ENCODE measurements around the gene ASPM. TPM values are rescaled to one million over a fixed set of nuclear protein-coding genes. Genes with fewer than 3 reads are reported as not detected.

The ASPM gene
- total RNA-seq, 1 experiment from 2014 or later = 41.9 TPM

GRCh38 chr1:197049100-197049499 is 97.4 kb downstream of the ASPM start:
- no peak overlapping the region for H3K4me3 Mint-ChIP-seq (ENCODE audit: unreplicated experiment)
- BruUV-seq (replicated peaks) = no TSS peak
- peaks cover 4% of the 10 kb centered on the region for H3K27me3 Mint-ChIP-seq (ENCODE audit: insufficient read depth, unreplicated experiment)
- H3K36me3 Mint-ChIP-seq (ENCODE audit: insufficient read depth, unreplicated experiment) = no peaks in the 10 kb centered on the region
- Histone ChIP-seq H3K27me3 (replicated peaks; ENCODE audit: control insufficient read depth, insufficient read depth, low read length) (no peaks in the 10 kb centered on the region), H3K4me1 (no peaks in the 10 kb centered on the region), H3K9me3 (no peaks in the 10 kb centered on the region), H3K4me3 (ENCODE audit: low read depth, low read length) (no peak overlapping the region), H3K36me3 (ENCODE audit: control insufficient read depth, insufficient read depth, low read length) (no peaks in the 10 kb centered on the region)
- intact Hi-C loops (cut with micrococcal nuclease; ENCODE audit: unreplicated experiment) = no loop called here
- H3K9me3 Mint-ChIP-seq (ENCODE audit: unreplicated experiment) = no peaks in the 10 kb centered on the region
- TF ChIP-seq CTCF (IDR thresholded peaks at IDR 0.05; ENCODE audit: insufficient read depth in 1 of 2, low read depth in 1 of 2, low read length in 1 of 2, severe bottlenecking in 1 of 2, unreplicated experiment in 1 of 2) = no peak
- POLR2A ChIA-PET = no interaction called here
- no peak overlapping the region for H3K27ac Mint-ChIP-seq (ENCODE audit: unreplicated experiment)
- no peak for DNase-seq
- CTCF ChIA-PET = no interaction called here
- H3K4me1 Mint-ChIP-seq (ENCODE audit: low read depth, unreplicated experiment) = no peaks in the 10 kb centered on the region

- H3K4me3 Mint-ChIP-seq (ENCODE audit: unreplicated experiment) = no peak overlapping the region
- no peak for TF ChIP-seq CTCF (IDR thresholded peaks at IDR 0.05; ENCODE audit: insufficient read depth in 1 of 2, low read depth in 1 of 2, low read length in 1 of 2, severe bottlenecking in 1 of 2, unreplicated experiment in 1 of 2)
- no TSS peak for BruUV-seq (replicated peaks)
- H3K4me1 ChIP-seq = no peaks in the 10 kb centered on the region
- POLR2A ChIA-PET = no interaction called here
- H3K27ac Mint-ChIP-seq (ENCODE audit: unreplicated experiment) = no peak overlapping the region
- no peak overlapping the region for H3K4me3 ChIP-seq (ENCODE audit: low read depth, low read length)
- intact Hi-C loops (cut with micrococcal nuclease; ENCODE audit: unreplicated experiment) = no loop called here
- no peaks in the 10 kb centered on the region for H3K36me3 ChIP-seq (ENCODE audit: control insufficient read depth, insufficient read depth, low read length)
- no peaks in the 10 kb centered on the region for H3K4me1 Mint-ChIP-seq (ENCODE audit: low read depth, unreplicated experiment)
- no peaks in the 10 kb centered on the region for H3K9me3 Mint-ChIP-seq (ENCODE audit: unreplicated experiment)
- CTCF ChIA-PET = no interaction called here
- H3K27me3 Mint-ChIP-seq (ENCODE audit: insufficient read depth, unreplicated experiment) = peaks cover 4% of the 10 kb centered on the region
- no peaks in the 10 kb centered on the region for H3K27me3 ChIP-seq (replicated peaks; ENCODE audit: control insufficient read depth, insufficient read depth, low read length)
- H3K36me3 Mint-ChIP-seq (ENCODE audit: insufficient read depth, unreplicated experiment) = no peaks in the 10 kb centered on the region
- H3K9me3 ChIP-seq = no peaks in the 10 kb centered on the region
- DNase-seq = no peak
Measured at GRCh38 chr1:197042676-197043341, 103.7 kb downstream of the ASPM start.

- H3K9me3 ChIP-seq = no peaks in the 10 kb centered on the region
- H3K27me3 ChIP-seq (replicated peaks; ENCODE audit: control insufficient read depth, insufficient read depth, low read length) = no peaks in the 10 kb centered on the region
- BruUV-seq (replicated peaks) = no TSS peak
- DNase-seq = no peak
- POLR2A ChIA-PET = no interaction called here
- no peak overlapping the region for H3K4me3 ChIP-seq (ENCODE audit: low read depth, low read length)
- CTCF ChIA-PET = no interaction called here
- Mint-ChIP-seq H3K4me1 (ENCODE audit: low read depth, unreplicated experiment) (no peaks in the 10 kb centered on the region), H3K36me3 (ENCODE audit: insufficient read depth, unreplicated experiment) (no peaks in the 10 kb centered on the region), H3K4me3 (ENCODE audit: unreplicated experiment) (no peak overlapping the region), H3K27me3 (ENCODE audit: insufficient read depth, unreplicated experiment) (peaks cover 4% of the 10 kb centered on the region), H3K27ac (ENCODE audit: unreplicated experiment) (no peak overlapping the region), H3K9me3 (ENCODE audit: unreplicated experiment) (no peaks in the 10 kb centered on the region)
- no peaks in the 10 kb centered on the region for H3K4me1 ChIP-seq
- intact Hi-C loops (cut with micrococcal nuclease; ENCODE audit: unreplicated experiment) = no loop called here
- no peaks in the 10 kb centered on the region for H3K36me3 ChIP-seq (ENCODE audit: control insufficient read depth, insufficient read depth, low read length)
- no peak for TF ChIP-seq CTCF (IDR thresholded peaks at IDR 0.05; ENCODE audit: insufficient read depth in 1 of 2, low read depth in 1 of 2, low read length in 1 of 2, severe bottlenecking in 1 of 2, unreplicated experiment in 1 of 2)
Measured at GRCh38 chr1:197041486-197042353, 104.7 kb downstream of the ASPM start.

All from Caco-2 (cell line).